Panc1 (cell line): ENCODE data around the gene HACD4. TPM values are rescaled to one million over a fixed set of nuclear protein-coding genes. Genes with fewer than 3 reads are reported as not detected.

ENCODE experiments used
- ATAC-seq: fragments of 200-7000 bp; cut with Tn5 transposase; 2 replicates; pipeline ENCODE4 v1.9.1; 2020; ENCODE audit warnings: mild to moderate bottlenecking, moderate library complexity
- BruUV-seq: library from RNA; stranded (reverse); fragments of 400-500 nt; replicated peaks from 2 replicates; lab custom pipeline; 2021; lab: Mats Ljungman, UMichigan
- CTCF ChIA-PET: fragments of 300-600 bp; sonication (Branson Sonifier 250); formaldehyde crosslinking; loops from one replicate; lab custom pipeline; 2022; ENCODE audit warnings: antibody characterized with exemption; lab: Charles Lee
- POLR2A ChIA-PET: fragments of 300-600 bp; sonication (Branson Sonifier 250); formaldehyde crosslinking; loops from one replicate; lab custom pipeline; 2022; ENCODE audit warnings: antibody characterized with exemption; lab: Charles Lee
- DNase-seq: peaks from one replicate; pipeline ENCODE4 v3.0.0-alpha.2; 2010; ENCODE audit warnings: low read depth, low spot score
- H3K27ac ChIP-seq: 2 replicates; pipeline ENCODE4 v1.5.1; 2011; ENCODE audit warnings: mild to moderate bottlenecking, low read length, inconsistent platforms
- H3K27me3 ChIP-seq: fragments of 200-500 bp; sonication (Bioruptor generic); 2 replicates; pipeline ENCODE4 v1.6.0; 2014; ENCODE audit warnings: low read length, inconsistent platforms; ENCODE audit not compliant: control insufficient read depth, insufficient read depth
- H3K36me3 ChIP-seq: fragments of 200-500 bp; sonication (Bioruptor generic); 2 replicates; pipeline ENCODE4 v1.5.1; 2014; ENCODE audit warnings: inconsistent platforms, mild to moderate bottlenecking, low read length, moderate library complexity; ENCODE audit not compliant: control insufficient read depth, insufficient read depth
- H3K4me1 ChIP-seq: 2 replicates; pipeline ENCODE4 v1.5.1; 2011; ENCODE audit warnings: inconsistent platforms, mild to moderate bottlenecking, low read length, moderate library complexity; ENCODE audit not compliant: control insufficient read depth, insufficient read depth
- H3K4me3 ChIP-seq, 2 experiments: 2 replicates each; pipeline ENCODE4 v1.5.1; 2011 to 2012; ENCODE audit warnings: low read depth in 2 of 2, low read length in 2 of 2, mild to moderate bottlenecking in 2 of 2, inconsistent platforms in 1 of 2, moderate library complexity in 1 of 2
- H3K9me3 ChIP-seq: fragments of 200-500 bp; sonication (Bioruptor generic); 2 replicates; pipeline ENCODE4 v1.5.1; 2014; ENCODE audit warnings: low read depth, mild to moderate bottlenecking, inconsistent platforms, low read length, moderate library complexity; ENCODE audit not compliant: control insufficient read depth, insufficient read depth
- CTCF ChIP-seq: fragments of 450-650 bp; IDR thresholded peaks from 2 replicates; pipeline ENCODE4 v1.5.1; 2017; ENCODE audit warnings: mild to moderate bottlenecking
- POLR2AphosphoS5 ChIP-seq: IDR thresholded peaks from 2 replicates; pipeline ENCODE4 v1.6.1; 2012; ENCODE audit warnings: mild to moderate bottlenecking, low read depth, low read length, moderate library complexity
- REST ChIP-seq, 2 experiments: IDR thresholded peaks; 2 replicates each; pipeline ENCODE4 v1.6.1; 2011 to 2012; ENCODE audit warnings: low read depth in 2 of 2, control low read depth in 1 of 2, low read length in 1 of 2, mild to moderate bottlenecking in 1 of 2, moderate library complexity in 1 of 2; ENCODE audit not compliant: insufficient read depth in 1 of 2
- SIN3A ChIP-seq: IDR thresholded peaks from 2 replicates; pipeline ENCODE4 v1.6.1; 2012; ENCODE audit warnings: low read depth, mild to moderate bottlenecking, low read length, moderate library complexity, borderline replicate concordance; ENCODE audit not compliant: insufficient read depth
- TCF7L2 ChIP-seq: IDR thresholded peaks from 2 replicates; pipeline ENCODE4 v1.6.1; 2011; ENCODE audit warnings: mild to moderate bottlenecking, low read depth, low read length, inconsistent platforms
- in situ Hi-C: cut with HindIII; loops from 2 replicates; pipeline ENCODE4 v1.10.0; 2016; ENCODE audit warnings: low sequenced_read_pairs, low pct_unique_long_range_greater_than_20kb
- intact Hi-C: fragments of 100-400 bp; cut with micrococcal nuclease; formaldehyde crosslinking; loops from one replicate; pipeline ENCODE4 v1.10.0; 2022; ENCODE audit not compliant: unreplicated experiment
- total RNA-seq: library from RNA; stranded (reverse); gene quantifications from one replicate; pipeline ENCODE4 v1.2.1, GENCODE V29; 2021; ENCODE audit not compliant: unreplicated experiment

Gene HACD4
- total RNA-seq, 1 experiment from 2014 or later: 0.13 TPM

- Histone ChIP-seq H3K4me3 (no peak overlapping the region), H3K4me1 (no peaks in the 10 kb centered on the region), H3K36me3 (no peaks in the 10 kb centered on the region), H3K27ac (no peak overlapping the region), H3K27me3 (no peaks in the 10 kb centered on the region), H3K9me3 (no peaks in the 10 kb centered on the region)
- intact Hi-C loops (no loop called here), in situ Hi-C loops (no loop called here)
- CTCF ChIA-PET: no interaction called here
- no TSS peak for BruUV-seq
- ATAC-seq: no peak
- DNase-seq: no peak
- POLR2A ChIA-PET: no interaction called here
- TF ChIP-seq CTCF (no peak), POLR2AphosphoS5 (no peak), REST (IDR thresholded peaks at IDR 0.05; ENCODE audit: insufficient read depth in 1 of 2, low read depth in 2 of 2, low read length in 1 of 2) (no peak), SIN3A (no peak), TCF7L2 (no peak)
Observed at GRCh38 chr9:20981486-20981885, 50.0 kb downstream of the HACD4 start.

- H3K36me3 ChIP-seq: no peaks in the 10 kb centered on the region
- no peak overlapping the region for H3K27ac ChIP-seq
- ChIA-PET CTCF (no interaction called here), POLR2A (no interaction called here)
- H3K27me3 ChIP-seq: no peaks in the 10 kb centered on the region
- no peak for DNase-seq
- no peaks in the 10 kb centered on the region for H3K9me3 ChIP-seq
- no peaks in the 10 kb centered on the region for H3K4me1 ChIP-seq
- BruUV-seq: no TSS peak
- no peak for TF ChIP-seq REST (IDR thresholded peaks at IDR 0.05; ENCODE audit: insufficient read depth in 1 of 2, low read depth in 2 of 2, low read length in 1 of 2)
- TF ChIP-seq SIN3A: no peak
- TF ChIP-seq TCF7L2: no peak
- TF ChIP-seq POLR2AphosphoS5: no peak
- TF ChIP-seq CTCF: no peak
- in situ Hi-C loops (no loop called here), intact Hi-C loops (no loop called here)
- ATAC-seq: no peak
- no peak overlapping the region for H3K4me3 ChIP-seq
Observed at GRCh38 chr9:20980832-20981455, 50.5 kb downstream of the HACD4 start.
